ENCODE measurements around the gene FCN3. TPM values are rescaled to one million over a fixed set of nuclear protein-coding genes. Genes with fewer than 3 reads are reported as not detected.

The FCN3 gene
- total RNA-seq, 1 experiment from 2014 or later = not detected

DNA sequence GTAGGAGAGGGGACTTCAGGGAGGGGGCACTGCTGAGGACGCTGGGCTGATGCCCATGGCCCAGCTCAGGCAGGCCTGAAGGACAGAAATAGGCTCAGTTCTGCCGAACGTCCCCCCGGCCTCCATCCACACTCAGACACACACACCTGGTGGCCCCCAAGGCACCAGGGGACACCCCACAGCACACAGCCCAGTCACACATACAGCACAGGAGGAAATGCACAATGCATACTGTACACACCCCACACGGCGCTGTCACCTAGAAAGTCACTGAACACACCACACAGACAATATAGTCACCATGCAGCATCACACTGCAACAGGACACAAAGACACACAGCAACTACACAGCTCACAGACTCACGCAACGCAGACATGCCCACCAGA, 32.2 kb downstream of the FCN3 start:
- Mint-ChIP-seq H3K36me3 (ENCODE audit: insufficient read depth, unreplicated experiment) (peaks cover 55% of the 10 kb centered on the region), H3K27ac (ENCODE audit: low read depth, unreplicated experiment) (peak overlapping the region; percentile 95), H3K4me3 (ENCODE audit: unreplicated experiment) (peak overlapping the region; percentile 82), H3K4me1 (ENCODE audit: insufficient read depth, unreplicated experiment) (peaks cover 51% of the 10 kb centered on the region), H3K27me3 (ENCODE audit: insufficient read depth, unreplicated experiment) (no peaks in the 10 kb centered on the region), H3K9me3 (ENCODE audit: unreplicated experiment) (no peaks in the 10 kb centered on the region)
- TSS peak; percentile 55 for BruUV-seq (replicated peaks)
- TF ChIP-seq, protein P1, sequence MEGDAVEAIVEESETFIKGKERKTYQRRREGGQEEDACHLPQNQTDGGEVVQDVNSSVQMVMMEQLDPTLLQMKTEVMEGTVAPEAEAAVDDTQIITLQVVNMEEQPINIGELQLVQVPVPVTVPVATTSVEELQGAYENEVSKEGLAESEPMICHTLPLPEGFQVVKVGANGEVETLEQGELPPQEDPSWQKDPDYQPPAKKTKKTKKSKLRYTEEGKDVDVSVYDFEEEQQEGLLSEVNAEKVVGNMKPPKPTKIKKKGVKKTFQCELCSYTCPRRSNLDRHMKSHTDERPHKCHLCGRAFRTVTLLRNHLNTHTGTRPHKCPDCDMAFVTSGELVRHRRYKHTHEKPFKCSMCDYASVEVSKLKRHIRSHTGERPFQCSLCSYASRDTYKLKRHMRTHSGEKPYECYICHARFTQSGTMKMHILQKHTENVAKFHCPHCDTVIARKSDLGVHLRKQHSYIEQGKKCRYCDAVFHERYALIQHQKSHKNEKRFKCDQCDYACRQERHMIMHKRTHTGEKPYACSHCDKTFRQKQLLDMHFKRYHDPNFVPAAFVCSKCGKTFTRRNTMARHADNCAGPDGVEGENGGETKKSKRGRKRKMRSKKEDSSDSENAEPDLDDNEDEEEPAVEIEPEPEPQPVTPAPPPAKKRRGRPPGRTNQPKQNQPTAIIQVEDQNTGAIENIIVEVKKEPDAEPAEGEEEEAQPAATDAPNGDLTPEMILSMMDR (IDR thresholded peaks at IDR 0.05; ENCODE audit: unreplicated experiment) = no peak
- CTCF ChIA-PET = interaction anchor here (0.7 to 6.0 kb wide), 14 partner anchors 10 to 148 kb away, joined by 3 to 45 read pairs (median 6); partner anchors contain the start of gene WASF2
- POLR2A ChIA-PET = interaction anchor here (0.7 to 4.4 kb wide), 19 partner anchors 10 to 332 kb away, joined by 3 to 78 read pairs (median 6); partner anchors contain the start of genes MAP3K6, TMEM222 and WDTC1
- intact Hi-C loops (cut with micrococcal nuclease) = no loop called here
- peak; percentile 26 for DNase-seq (ENCODE audit: unreplicated experiment)

DNA sequence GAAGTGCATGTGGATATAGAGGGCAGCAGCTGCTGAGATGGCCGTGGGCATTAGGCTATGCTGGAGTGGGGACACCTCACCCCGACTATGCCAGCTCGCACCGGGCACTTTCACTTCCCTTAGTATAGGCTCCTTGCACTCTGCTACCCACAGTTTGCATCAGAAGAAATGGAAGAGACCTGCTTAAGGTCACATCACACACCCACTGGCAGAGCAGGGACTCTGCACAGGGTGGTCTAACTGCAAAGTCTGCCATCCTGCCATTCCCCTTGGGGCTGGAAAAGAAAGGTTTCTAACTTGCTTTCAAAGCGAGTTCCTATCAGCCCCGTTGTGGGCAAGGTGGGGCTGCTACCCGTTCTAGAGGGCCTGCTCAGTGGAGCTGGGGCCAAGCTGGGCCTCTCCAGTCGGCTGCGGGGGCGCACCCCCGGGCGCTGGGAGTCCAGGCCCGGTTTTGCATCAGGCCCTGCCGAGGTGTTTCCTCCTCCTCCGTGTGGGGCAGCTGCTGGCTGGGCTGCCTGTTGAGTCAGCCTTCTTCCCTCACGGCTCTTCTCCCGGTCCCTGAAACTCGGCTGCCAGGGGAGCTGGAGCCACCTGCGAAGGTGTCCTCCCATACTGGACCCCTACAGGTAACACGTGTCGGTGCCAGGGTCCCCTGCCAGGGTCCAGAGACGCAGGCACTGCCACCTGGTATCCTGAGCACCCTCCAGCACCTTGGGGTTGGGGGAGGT, 32.9 kb downstream of the FCN3 start, which contains the start of gene SYTL1:
SYTL1 (plus strand) TSS at position 498 of the 728 bp plus-strand sequence. CDS start 3,313 bp downstream, outside the sequence.
- Mint-ChIP-seq H3K27me3 (ENCODE audit: insufficient read depth, unreplicated experiment) (no peaks in the 10 kb centered on the region), H3K9me3 (ENCODE audit: unreplicated experiment) (no peaks in the 10 kb centered on the region), H3K4me3 (ENCODE audit: unreplicated experiment) (peak within 1 kb of the TSS; percentile 82), H3K36me3 (ENCODE audit: insufficient read depth, unreplicated experiment) (peaks cover 49% of the 10 kb centered on the region), H3K4me1 (ENCODE audit: insufficient read depth, unreplicated experiment) (peaks cover 46% of the 10 kb centered on the region), H3K27ac (ENCODE audit: low read depth, unreplicated experiment) (peak within 1 kb of the TSS; percentile 95)
- POLR2A ChIA-PET = interaction anchor here (0.6 to 4.4 kb wide), 18 partner anchors 9 to 432 kb away, joined by 3 to 78 read pairs (median 6); partner anchors contain the start of genes MAP3K6, STX12, TMEM222 and WDTC1
- TF ChIP-seq, protein P1 (IDR thresholded peaks at IDR 0.05; ENCODE audit: unreplicated experiment) = no peak
- CTCF ChIA-PET = interaction anchor here (0.6 to 6.0 kb wide), 14 partner anchors 9 to 187 kb away, joined by 3 to 45 read pairs (median 4); partner anchors contain the start of gene WASF2
- peak; percentile 89 for DNase-seq (ENCODE audit: unreplicated experiment)
- no TSS peak for BruUV-seq (replicated peaks)
- intact Hi-C loops (cut with micrococcal nuclease) = loop anchor here (1.0 kb wide), 1 partner anchor 19 kb away; the partner anchor contains the start of gene TMEM222

- Mint-ChIP-seq H3K36me3 (ENCODE audit: insufficient read depth, unreplicated experiment) (peaks cover 45% of the 10 kb centered on the region), H3K4me1 (ENCODE audit: insufficient read depth, unreplicated experiment) (peaks cover 40% of the 10 kb centered on the region), H3K27ac (ENCODE audit: low read depth, unreplicated experiment) (peak overlapping the region; percentile 29), H3K4me3 (ENCODE audit: unreplicated experiment) (no peak overlapping the region), H3K9me3 (ENCODE audit: unreplicated experiment) (no peaks in the 10 kb centered on the region), H3K27me3 (ENCODE audit: insufficient read depth, unreplicated experiment) (no peaks in the 10 kb centered on the region)
- DNase-seq (ENCODE audit: unreplicated experiment) = no peak
- ChIA-PET CTCF (interaction anchor here (0.7 to 1.6 kb wide), 3 partner anchors 15 to 48 kb away, joined by 3 to 6 read pairs (median 5); no protein-coding TSS in a partner anchor), POLR2A (interaction anchor here (0.8 to 4.4 kb wide), 3 partner anchors 16 to 329 kb away, joined by 3 to 49 read pairs (median 3); partner anchors contain the start of gene TMEM222)
- intact Hi-C loops (cut with micrococcal nuclease) = no loop called here
- no TSS peak for BruUV-seq (replicated peaks)
- TF ChIP-seq, protein P1 (IDR thresholded peaks at IDR 0.05; ENCODE audit: unreplicated experiment) = no peak
Measured at GRCh38 chr1:27339213-27339612, 35.4 kb downstream of the FCN3 start.

DNA sequence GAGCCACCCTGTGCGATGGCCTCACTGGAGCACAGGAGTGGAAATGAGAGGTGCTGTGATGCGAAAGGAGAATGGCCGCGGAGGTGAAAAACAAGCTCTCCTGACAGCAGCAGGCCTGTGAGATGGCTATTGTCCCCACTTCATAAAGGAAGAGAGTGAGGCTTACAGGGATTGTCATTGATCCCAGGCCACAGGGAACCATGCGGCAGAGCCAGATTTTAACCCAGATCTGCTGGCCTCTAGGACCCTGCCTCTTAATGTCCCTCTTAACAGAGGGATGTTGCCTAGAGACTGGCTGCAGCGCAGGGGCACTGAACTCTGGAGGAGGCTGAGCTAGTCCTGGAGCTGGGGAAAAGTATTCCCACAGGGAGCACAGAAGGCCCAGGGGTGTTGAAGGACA, 35.9 kb downstream of the FCN3 start:
- ChIA-PET POLR2A (interaction anchor here (1.2 to 1.3 kb wide), 2 partner anchors 16 to 329 kb away, joined by 3 to 6 read pairs; no protein-coding TSS in a partner anchor), CTCF (interaction anchor here (0.5 to 1.6 kb wide), 5 partner anchors 15 to 1231 kb away, joined by 3 to 6 read pairs (median 4); no protein-coding TSS in a partner anchor)
- Mint-ChIP-seq H3K9me3 (ENCODE audit: unreplicated experiment) (no peaks in the 10 kb centered on the region), H3K4me1 (ENCODE audit: insufficient read depth, unreplicated experiment) (peaks cover 38% of the 10 kb centered on the region), H3K27me3 (ENCODE audit: insufficient read depth, unreplicated experiment) (no peaks in the 10 kb centered on the region), H3K36me3 (ENCODE audit: insufficient read depth, unreplicated experiment) (peaks cover 43% of the 10 kb centered on the region), H3K4me3 (ENCODE audit: unreplicated experiment) (no peak overlapping the region), H3K27ac (ENCODE audit: low read depth, unreplicated experiment) (peak overlapping the region; percentile 29)
- no peak for DNase-seq (ENCODE audit: unreplicated experiment)
- intact Hi-C loops (cut with micrococcal nuclease) = no loop called here
- no TSS peak for BruUV-seq (replicated peaks)
- TF ChIP-seq, protein P1 (IDR thresholded peaks at IDR 0.05; ENCODE audit: unreplicated experiment) = no peak
